ENCODE data around the gene PPP2R1A. TPM values are rescaled to one million over a fixed set of nuclear protein-coding genes. Genes with fewer than 3 reads are reported as not detected.

The PPP2R1A gene
- total RNA-seq, 4 donors from 2014 or later: 198 to 284 (median 234) TPM

DNA sequence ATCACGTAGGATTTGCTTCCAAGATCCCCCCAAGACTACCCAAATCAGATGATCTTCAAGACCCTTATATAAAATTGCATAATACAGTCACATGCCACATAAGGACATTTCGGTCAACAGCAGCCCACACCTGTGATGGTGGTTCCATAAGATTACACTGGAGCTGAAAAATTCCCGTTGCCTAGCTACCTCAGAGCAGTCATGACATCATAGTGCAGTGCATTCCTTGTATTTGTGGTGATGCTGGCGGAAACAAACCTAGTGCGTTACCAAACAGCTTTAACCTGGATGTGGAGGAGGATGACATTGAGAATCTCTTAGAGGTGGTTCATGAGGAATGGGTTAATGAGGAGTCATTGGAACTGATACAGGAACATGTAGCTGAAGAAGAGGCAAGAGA is 84.3 kb downstream of the PPP2R1A start:
- H3K4me1 ChIP-seq: peaks cover 0 to 11% (median 0%) of the 10 kb centered on the region in 4 donors
- H3K9me3 ChIP-seq: no peaks in the 10 kb centered on the region
- peaks cover 0 to 16% (median 0%) of the 10 kb centered on the region in 3 donors for H3K36me3 ChIP-seq
- TF ChIP-seq, protein P1, sequence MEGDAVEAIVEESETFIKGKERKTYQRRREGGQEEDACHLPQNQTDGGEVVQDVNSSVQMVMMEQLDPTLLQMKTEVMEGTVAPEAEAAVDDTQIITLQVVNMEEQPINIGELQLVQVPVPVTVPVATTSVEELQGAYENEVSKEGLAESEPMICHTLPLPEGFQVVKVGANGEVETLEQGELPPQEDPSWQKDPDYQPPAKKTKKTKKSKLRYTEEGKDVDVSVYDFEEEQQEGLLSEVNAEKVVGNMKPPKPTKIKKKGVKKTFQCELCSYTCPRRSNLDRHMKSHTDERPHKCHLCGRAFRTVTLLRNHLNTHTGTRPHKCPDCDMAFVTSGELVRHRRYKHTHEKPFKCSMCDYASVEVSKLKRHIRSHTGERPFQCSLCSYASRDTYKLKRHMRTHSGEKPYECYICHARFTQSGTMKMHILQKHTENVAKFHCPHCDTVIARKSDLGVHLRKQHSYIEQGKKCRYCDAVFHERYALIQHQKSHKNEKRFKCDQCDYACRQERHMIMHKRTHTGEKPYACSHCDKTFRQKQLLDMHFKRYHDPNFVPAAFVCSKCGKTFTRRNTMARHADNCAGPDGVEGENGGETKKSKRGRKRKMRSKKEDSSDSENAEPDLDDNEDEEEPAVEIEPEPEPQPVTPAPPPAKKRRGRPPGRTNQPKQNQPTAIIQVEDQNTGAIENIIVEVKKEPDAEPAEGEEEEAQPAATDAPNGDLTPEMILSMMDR (IDR thresholded peaks at IDR 0.05): no peak
- TF ChIP-seq POLR2A (IDR thresholded peaks at IDR 0.05): no peak
- no peaks in the 10 kb centered on the region for H3K27me3 ChIP-seq
- no peak overlapping the region for H3K27ac ChIP-seq
- H3K4me3 ChIP-seq: no peak overlapping the region
- DNase-seq: no peak

DNA sequence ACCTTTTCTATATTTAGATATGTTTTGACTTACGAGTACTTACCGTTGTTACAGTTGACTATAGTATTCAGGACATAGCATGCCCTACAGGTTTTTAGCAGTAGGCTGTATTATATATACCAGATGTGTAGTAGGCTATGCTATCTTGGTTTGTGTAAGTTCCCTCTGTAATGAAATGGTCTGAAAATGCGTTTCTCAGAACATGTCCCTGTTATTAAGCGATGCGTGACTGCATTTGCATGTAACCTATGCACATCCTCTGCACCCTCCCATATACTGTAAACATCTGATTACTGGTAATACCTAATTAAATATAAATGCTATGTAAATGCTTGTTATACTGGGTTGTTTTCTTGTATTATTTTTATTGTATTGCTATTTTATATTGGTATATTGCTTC is 86.1 kb downstream of the PPP2R1A start:
- H3K27ac ChIP-seq: no peak overlapping the region
- H3K9me3 ChIP-seq: peaks cover 0 to 8% (median 0%) of the 10 kb centered on the region in 4 donors
- no peak for DNase-seq
- peaks cover 0 to 16% (median 0%) of the 10 kb centered on the region in 3 donors for H3K36me3 ChIP-seq
- H3K27me3 ChIP-seq: no peaks in the 10 kb centered on the region
- peaks cover 0 to 6% (median 0%) of the 10 kb centered on the region in 4 donors for H3K4me1 ChIP-seq
- no peak overlapping the region for H3K4me3 ChIP-seq
- TF ChIP-seq, protein P1 (IDR thresholded peaks at IDR 0.05): no peak
- no peak for TF ChIP-seq POLR2A (IDR thresholded peaks at IDR 0.05)

- H3K4me1 ChIP-seq: no peaks in the 10 kb centered on the region
- no peak overlapping the region for H3K27ac ChIP-seq
- H3K4me3 ChIP-seq: no peak overlapping the region
- TF ChIP-seq, protein P1 (IDR thresholded peaks at IDR 0.05): no peak
- no peak for TF ChIP-seq POLR2A (IDR thresholded peaks at IDR 0.05)
- H3K36me3 ChIP-seq: peaks cover 0 to 21% (median 0%) of the 10 kb centered on the region in 3 donors
- DNase-seq: no peak
- peaks cover 0 to 8% (median 0%) of the 10 kb centered on the region in 4 donors for H3K9me3 ChIP-seq
- no peaks in the 10 kb centered on the region for H3K27me3 ChIP-seq
These were observed 87.6 kb downstream of the PPP2R1A start for GRCh38 chr19:52277471-52277870.

Small RNAs within 50 kb of the gene (small RNA-seq; reads per million reads assigned to genes)
- gene MIR6801 (0 reads per million in 2 donors), gene RF00019 (0 reads per million in 2 donors), gene RPL37P23 (0 reads per million in 2 donors)

Other genes starting within 250 kb of the PPP2R1A start
- 10 to 100 TPM; 10.3 to 48.7 (median 17.8) TPM for gene ZNF350, start 203.2 kb upstream of the PPP2R1A start, total RNA-seq
- 10 to 100 TPM in 3 of 4 donors, 1 to 10 TPM in 1; 6.5 to 14.0 (median 10.0) TPM for gene ZNF615, start 181.8 kb upstream of the PPP2R1A start, total RNA-seq
- 1 to 10 TPM; 2.5 to 5.1 (median 3.6) TPM for gene ZNF614, start 161.7 kb upstream of the PPP2R1A start, total RNA-seq
- gene ZNF432, start 141.2 kb upstream of the PPP2R1A start, total RNA-seq: 10 to 100 TPM in 3 of 4 donors, 1 to 10 TPM in 1; 5.8 to 19.0 (median 12.0) TPM
- 10 to 100 TPM; 18.4 to 56.9 (median 24.5) TPM for gene ZNF841, start 94.3 kb upstream of the PPP2R1A start, total RNA-seq
- 1 to 10 TPM; 4.9 to 9.9 (median 5.3) TPM for gene ZNF616, start 50.1 kb upstream of the PPP2R1A start, total RNA-seq
- gene ZNF836, start 18.4 kb upstream of the PPP2R1A start, total RNA-seq: 10 to 100 TPM in 1 of 4 donors, 1 to 10 TPM in 3; 7.0 to 11.9 (median 9.2) TPM
- 10 to 100 TPM in 1 of 4 donors, 1 to 10 TPM in 3; 4.0 to 15.7 (median 7.0) TPM for gene ZNF766, start 79.5 kb downstream of the PPP2R1A start, total RNA-seq
- gene ZNF480, start 107.1 kb downstream of the PPP2R1A start, total RNA-seq: 10 to 100 TPM in 3 of 4 donors, 1 to 10 TPM in 1; 6.0 to 19.8 (median 12.5) TPM
- gene ZNF610, start 146.2 kb downstream of the PPP2R1A start, total RNA-seq: 1 to 10 TPM in 2 of 4 donors, under 1 TPM in 1, not detected in 1; 0.85 to 2.3 (median 1.6) TPM
- 10 to 100 TPM in 2 of 4 donors, 1 to 10 TPM in 2; 7.2 to 20.6 (median 12.0) TPM for gene ZNF880, start 179.9 kb downstream of the PPP2R1A start, total RNA-seq
- 10 to 100 TPM; 18.5 to 25.6 (median 20.8) TPM for gene ZNF528, start 207.8 kb downstream of the PPP2R1A start, total RNA-seq
- gene ZNF534, start 239.1 kb downstream of the PPP2R1A start, total RNA-seq: not detected